T-helper 1 cell treated with Interleukin-12 subunit alpha and Interleukin-12 subunit beta and Interleukin-4 antibody, amounts not matched to agents 30 ng/mL and 1 ng/mL, for 36 hours (primary cell): ENCODE results near the gene EIF1. TPM values are rescaled to one million over a fixed set of nuclear protein-coding genes. Genes with fewer than 3 reads are reported as not detected.

ENCODE experiments used
- intact Hi-C: fragments of 100-400 bp; cut with micrococcal nuclease; formaldehyde crosslinking; loops from one replicate; pipeline ENCODE4 v1.15.1; 2024
- total RNA-seq: library from RNA; stranded (reverse); gene quantifications from 2 replicates; pipeline ENCODE4 v1.2.3, GENCODE V29; 2022

Gene EIF1
- total RNA-seq, 1 donor from 2014 or later = 842 TPM

- intact Hi-C loops = loop anchor here (5.0 kb wide), 1 partner anchor 1578 kb away; no protein-coding TSS in a partner anchor
Measured at GRCh38 chr17:41675157-41676057, 13.3 kb upstream of the EIF1 start.

DNA sequence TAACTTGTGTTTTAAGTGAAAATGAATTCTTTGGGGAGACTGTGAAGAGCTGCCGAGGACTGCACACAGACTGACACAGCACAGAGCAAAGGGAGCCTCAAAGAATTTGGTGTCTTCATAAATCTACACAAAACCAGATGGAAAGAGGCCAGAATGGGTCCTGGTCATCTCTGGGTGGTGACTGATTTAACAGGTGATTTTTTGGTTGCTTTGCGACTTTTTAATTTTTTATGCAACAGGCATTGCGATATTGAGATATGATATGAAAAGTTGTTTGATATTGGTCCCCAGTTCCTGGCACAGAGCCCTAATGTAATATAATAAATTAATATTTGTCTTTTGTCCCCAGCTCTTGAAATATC lies 12.6 kb upstream of the EIF1 start:
- intact Hi-C loops = loop anchor here (5.0 kb wide), 1 partner anchor 1579 kb away; no protein-coding TSS in a partner anchor

- intact Hi-C loops = loop anchor here (2.0 to 5.0 kb wide), 2 partner anchors 434 to 1581 kb away; partner anchors contain the start of gene DHX58
Measured at GRCh38 chr17:41678411-41678906, 10.2 kb upstream of the EIF1 start.

DNA sequence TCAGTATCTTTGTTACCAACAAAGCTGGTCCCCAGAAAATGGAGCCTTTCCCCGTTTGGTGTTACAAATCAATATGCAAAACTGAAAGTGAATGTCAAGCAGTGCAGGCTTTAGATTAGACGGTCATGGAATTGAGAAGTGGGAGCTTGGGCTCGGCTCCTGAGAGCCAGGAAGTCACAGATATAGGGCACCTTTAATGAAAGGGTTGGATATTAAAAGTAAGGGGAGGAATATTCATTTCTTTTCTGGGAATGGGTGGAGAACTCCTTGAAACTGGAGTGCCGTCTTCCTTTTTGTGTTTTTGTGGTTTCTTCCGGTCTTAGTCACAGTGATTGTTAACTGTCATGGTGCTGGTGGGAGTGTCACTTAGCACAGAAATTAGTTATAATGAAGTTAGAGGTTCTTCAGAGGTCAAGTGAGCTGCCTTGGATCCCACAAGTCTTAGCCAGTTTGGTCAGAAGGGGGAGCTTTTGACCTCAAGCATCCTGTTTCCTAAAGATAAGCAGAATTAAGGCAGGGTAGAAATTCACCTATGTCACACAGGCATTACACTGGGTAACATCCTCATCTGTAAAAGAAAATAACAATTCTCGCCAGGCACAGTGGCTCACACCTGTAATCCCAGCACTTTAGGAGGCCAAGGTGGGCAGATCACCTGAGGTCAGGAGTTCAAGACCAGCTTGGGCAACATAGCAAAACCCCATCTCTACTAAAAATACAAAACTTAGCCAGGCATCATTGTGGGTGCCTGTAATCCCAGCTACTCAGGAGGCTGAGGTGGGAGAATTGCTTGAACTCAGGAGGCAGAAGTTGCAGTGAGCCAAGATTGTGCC lies 9.6 kb upstream of the EIF1 start:
- intact Hi-C loops = loop anchor here (1.0 to 5.0 kb wide), 4 partner anchors 9 to 1582 kb away; partner anchors contain the start of genes DHX58 and EIF1

- intact Hi-C loops = loop anchor here (1.0 to 5.0 kb wide), 4 partner anchors 8 to 1583 kb away; partner anchors contain the start of genes DHX58 and EIF1
Measured at GRCh38 chr17:41679740-41680425, 8.8 kb upstream of the EIF1 start.

DNA sequence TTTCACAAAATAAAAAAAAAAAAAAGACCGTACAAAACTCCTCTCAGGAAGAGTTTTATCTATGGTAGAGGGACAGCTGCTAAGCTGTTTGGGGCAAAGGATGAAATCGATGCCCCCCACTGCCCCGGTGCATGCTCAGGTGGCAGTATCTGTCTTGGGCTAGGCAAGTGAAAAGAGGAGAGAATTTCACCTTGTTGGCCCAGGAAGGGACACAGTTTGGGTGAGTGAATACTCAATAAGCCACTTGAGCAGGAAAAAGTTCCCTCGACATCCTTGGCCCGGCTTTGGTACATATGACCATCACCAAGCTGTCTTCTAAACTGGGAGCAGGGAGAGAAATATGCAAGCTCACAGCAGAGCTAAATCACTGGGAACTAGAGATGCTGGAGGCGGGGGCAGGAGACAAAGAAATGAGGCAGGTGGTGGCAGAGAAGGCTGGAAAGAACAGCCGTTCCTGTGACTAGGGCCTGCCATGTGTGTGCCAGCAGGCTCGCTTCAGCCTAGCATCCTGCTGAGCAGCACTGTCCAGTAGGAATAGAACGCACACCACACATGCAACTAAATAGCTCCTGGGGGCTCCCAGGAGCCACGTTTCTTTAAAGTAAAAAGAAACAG lies 8.2 kb upstream of the EIF1 start:
- intact Hi-C loops = no loop called here

GRCh38 chr17:41681776-41682175 lies 6.9 kb upstream of the EIF1 start:
- intact Hi-C loops = no loop called here

DNA sequence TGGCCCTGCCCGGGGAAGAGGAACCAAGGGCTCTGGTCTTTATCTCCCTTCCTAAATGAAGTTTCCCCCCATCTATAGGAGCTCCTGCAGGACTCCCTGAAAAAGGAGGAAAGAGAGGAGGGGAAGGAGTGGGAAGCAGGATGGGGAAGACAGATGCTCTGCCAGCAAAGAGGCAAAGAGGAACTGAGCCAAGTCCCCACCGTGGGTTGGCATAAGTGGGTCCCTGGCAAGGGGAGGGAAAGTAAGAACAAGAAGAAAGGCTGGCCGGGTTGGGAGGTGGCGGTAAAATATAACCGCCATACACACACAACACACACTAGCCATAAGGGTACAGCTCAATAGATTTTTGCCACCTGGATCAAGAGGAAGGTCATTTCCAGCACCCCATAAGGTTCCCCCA lies 6.1 kb upstream of the EIF1 start:
- intact Hi-C loops = no loop called here

DNA sequence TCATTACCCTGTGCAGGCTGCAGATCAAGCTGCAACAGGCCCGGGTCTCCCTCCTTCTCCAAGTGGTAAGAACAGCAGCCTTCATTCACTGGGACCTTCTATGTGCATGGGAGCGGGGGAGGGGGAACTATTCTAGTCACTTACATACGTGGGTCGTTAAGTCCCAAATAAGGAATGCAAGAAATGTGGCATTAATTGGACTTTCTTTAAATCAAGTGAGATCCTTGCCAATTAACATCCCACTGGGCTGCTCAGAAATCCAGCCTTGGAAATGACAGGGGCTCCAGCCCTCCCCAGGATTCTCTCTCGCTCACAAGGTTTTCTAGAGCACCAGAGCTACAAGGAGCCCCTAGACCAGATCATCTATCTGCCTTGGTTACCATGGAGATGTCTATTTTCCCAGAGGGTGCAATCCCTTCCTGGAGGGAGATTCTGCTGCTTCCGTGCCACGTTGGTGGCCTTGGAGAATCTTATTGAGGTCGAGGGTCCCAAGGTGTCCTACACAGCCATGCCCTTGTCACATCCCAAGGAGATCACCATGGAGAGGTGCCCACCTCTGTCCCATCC lies 5.2 kb upstream of the EIF1 start:
- intact Hi-C loops = no loop called here

GRCh38 chr17:41684035-41684434 lies 4.7 kb upstream of the EIF1 start:
- intact Hi-C loops = no loop called here

DNA sequence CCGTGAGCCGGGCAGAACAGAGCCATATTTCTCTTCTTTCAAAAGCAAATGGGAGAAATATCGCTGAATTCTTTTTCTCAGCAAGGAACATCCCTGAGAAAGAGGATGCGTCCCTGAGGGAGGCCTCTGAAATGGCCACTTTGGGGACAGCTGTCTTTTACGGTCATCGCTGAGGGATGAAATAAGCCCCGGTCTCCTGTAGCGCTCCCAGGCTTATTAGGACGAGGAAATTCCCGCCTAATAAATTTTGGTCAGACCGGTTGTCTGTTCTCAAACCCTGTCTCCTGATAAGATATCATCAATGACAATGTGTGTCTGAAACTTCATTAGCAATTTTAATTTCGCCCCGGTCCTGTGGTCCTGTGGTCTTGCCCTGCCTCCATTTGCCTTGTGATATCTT lies 2.9 kb upstream of the EIF1 start:
- intact Hi-C loops = loop anchor here (5.0 kb wide), 1 partner anchor 232 kb away; the partner anchor contains the start of gene ACLY

GRCh38 chr17:41686281-41686680 lies 2.4 kb upstream of the EIF1 start:
- intact Hi-C loops = loop anchor here (5.0 kb wide), 1 partner anchor 231 kb away; the partner anchor contains the start of gene ACLY

DNA sequence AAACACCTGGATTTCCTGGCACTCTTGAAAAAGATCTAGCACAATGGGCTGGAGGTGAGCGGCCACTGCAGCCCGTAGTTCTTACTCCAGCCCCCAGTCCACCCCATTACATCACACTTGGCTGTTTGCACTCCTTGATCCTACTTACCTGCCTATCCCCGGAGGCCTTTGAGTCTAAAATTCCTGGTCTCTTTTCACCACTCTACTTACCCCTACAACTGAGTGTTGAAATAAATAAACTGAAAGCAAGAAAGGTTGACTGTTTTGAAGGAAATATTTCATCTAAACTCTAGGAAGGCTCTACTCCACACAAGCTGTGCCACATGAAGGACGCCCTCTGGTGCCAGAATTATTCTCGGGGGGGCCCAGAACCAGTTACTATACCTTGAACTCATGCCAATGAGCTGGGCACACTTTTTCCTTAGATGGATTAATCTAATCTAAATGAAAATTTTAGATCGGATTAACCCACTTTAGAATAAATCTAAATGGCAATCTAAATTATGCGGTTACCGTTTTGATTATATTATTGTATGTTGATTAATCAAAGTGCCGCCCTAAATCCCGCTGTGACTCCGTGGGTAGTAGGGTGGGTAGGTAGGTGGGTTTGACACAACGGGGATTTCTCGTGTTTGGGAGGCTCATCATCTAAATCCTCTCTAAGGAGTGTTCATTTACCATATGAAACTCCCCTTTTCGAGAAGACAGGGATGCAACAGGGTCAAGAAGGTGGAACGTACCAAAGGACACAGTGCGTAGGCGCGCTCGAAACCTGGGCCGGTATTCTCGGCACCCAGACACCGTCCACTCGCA lies 651 bp upstream of the EIF1 start:
- intact Hi-C loops = loop anchor here (1.0 to 5.0 kb wide), 6 partner anchors 9 to 1366 kb away; partner anchors contain the start of genes ACLY, KLHL11 and STAT3

DNA sequence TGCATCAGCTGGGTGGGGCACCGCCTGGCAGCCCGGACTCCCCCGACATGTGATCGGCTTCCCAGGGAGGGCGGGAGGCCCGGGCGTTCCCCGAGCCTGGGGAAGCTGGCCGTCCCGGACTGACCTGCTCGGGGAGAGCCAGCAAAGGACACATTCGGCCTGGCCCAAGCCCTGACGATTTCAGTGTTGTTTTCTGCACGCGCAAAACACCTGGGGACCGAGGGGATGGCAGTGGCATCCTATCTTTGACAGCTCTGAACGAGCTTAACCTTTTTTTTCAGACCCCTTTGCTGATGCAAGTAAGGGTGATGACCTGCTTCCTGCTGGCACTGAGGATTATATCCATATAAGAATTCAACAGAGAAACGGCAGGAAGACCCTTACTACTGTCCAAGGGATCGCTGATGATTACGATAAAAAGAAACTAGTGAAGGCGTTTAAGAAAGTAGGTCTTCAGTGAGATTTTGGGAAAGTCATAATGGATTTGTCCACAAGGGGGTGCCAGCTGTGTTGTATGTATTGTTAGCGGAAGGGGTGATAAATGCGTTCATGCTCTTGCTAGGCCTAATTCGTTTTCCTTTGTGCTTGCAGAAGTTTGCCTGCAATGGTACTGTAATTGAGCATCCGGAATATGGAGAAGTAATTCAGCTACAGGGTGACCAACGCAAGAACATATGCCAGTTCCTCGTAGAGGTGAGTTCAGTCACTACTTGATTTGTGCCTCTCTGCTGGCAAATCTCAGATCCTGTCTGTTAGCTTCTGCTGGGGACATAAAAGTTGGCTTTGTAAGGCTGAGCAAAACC lies 1.0 kb downstream of the EIF1 start:
- intact Hi-C loops = loop anchor here (2.0 to 5.0 kb wide), 3 partner anchors 175 to 699 kb away; partner anchors contain the start of genes ACLY, KLHL11 and STAT3

GRCh38 chr17:41690497-41690896 lies 1.8 kb downstream of the EIF1 start:
- intact Hi-C loops = no loop called here

GRCh38 chr17:41691031-41691777 lies 2.5 kb downstream of the EIF1 start:
- intact Hi-C loops = no loop called here

- intact Hi-C loops = no loop called here
Measured at GRCh38 chr17:41692722-41693521, 4.2 kb downstream of the EIF1 start.
